SH-SY5Y (cell line): ENCODE results near the gene ZCCHC7.

Experiments used
- GATA2 ChIP-seq: IDR thresholded peaks from 2 replicates; pipeline ENCODE4 v1.6.1; 2011; ENCODE audit warnings: mild to moderate bottlenecking, low read depth, low read length
- GATA3 ChIP-seq: IDR thresholded peaks from 2 replicates; pipeline ENCODE4 v1.6.1; 2011; ENCODE audit warnings: low read depth, mild to moderate bottlenecking, low read length, moderate library complexity

Gene ZCCHC7

DNA sequence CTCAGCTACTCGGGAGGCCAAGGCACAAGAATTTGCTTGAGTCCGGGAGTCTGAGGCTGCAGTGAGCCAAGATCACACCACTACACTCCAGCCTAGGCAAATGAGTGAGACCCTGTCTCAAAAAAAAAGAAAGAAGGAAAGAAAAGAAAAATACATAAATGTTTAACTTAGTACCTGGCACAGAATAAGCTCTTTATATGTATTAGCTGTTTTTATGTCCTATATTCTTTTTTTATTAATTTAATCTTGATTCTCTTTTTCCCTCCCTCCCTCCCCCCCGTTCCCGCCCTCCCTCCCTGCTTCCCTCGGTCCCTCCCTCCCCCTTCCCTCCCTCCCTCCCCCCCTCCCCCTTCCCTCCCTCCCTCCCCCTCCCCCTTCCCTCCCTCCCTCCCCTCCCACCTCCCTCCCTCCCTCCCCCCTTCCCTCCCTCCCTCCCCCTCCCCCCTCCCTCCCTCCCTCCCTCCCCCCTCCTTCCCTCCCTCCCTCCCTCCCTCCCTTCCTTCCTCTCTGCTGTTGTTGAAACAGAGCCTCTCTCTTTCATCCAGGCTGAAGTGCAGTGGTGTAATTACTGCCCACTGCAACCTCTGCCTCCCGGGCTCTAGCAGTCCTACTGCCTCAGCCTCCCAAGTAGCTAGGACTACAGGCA lies 166.3 kb downstream of the ZCCHC7 start:
- TF ChIP-seq GATA2 (no peak), GATA3 (no peak)

DNA sequence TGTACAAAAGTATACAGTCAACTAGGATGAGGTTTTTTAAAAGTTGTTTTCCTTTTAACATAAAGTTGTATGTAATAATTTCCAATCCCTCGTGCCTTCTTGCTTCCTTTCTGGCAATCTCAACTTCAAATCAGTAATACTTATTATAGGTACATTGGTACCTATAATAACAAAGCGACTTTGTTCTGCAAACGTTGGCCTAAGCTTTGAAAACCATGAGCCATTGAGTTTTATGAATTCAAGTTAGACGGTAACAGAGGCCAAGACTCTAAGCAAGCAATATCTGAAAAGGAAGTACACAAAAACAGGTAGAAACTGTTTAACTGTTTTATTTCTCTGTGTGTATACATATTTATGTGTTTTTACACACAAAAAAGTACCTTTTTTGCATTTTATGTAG lies 166.9 kb downstream of the ZCCHC7 start:
- TF ChIP-seq GATA3 (no peak), GATA2 (no peak)

DNA sequence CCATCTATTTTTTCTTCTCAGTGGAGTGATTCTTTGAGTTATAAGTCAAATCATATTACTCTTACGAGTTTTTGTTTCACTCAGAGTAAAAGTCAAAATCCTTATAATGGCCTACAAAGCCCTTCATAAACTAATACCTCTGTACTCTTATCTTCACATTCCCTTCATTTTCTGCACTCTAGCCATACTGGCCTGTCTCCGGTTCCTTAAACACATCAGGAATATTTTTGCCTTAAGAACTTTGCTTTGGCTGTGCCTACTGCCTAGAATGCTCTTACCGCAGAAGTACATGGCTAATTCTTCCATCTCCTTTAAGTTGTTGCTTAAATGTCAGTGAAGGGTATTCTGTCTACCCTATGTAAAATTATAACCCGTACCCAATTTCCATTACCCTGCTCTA lies 169.3 kb downstream of the ZCCHC7 start:
- no peak for TF ChIP-seq GATA2
- no peak for TF ChIP-seq GATA3

DNA sequence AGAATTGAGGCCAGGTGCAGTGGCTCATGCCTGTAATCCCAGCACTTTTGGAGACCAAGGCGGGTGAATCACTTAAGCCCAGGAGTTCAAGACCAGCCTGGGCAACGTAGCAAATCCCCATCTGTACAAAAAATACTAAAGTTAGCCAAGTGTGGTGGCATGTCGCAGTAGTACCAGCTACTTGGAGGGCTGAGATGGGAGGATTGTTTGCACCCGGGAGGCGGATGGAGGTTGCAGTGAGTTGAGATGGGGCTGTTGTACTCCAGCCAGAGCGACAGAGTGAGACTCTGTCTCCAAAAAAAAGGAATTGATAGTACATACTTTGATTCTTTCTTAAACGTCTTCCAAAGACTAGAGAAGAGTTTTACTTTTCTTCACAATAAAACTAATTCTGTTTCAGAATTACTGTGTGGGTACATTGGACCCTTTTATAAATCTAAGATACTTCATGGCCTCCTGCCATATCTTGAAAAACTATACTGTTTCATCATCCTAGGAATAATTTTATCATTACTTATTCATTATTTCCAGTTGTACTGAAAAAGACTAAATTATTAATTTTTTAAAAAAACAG lies 170.1 kb downstream of the ZCCHC7 start:
- TF ChIP-seq GATA2 (no peak), GATA3 (no peak)

DNA sequence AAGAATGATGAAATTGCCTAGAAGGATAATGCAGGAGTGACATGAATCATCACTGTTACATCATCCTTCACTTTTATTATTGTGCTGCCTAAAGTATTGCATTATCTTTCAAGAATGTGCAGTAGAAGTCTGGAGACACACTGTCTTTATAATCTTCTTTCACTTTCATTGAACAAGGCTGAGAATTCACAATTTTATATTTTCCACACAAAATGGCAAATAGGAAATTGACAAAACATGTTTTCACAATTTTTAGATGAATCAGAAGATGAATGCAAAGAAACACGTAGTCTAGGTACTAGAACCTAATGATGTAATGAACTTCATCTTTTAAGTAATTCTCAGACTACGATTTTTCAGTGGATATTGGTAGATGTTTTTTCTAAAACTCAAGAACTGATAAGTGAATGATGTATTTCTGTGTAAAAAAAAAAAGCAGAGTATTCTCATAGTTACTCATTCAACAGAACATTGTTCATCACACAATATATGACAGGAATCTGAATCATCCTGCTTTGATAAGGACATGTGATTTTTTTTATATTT lies 170.6 kb downstream of the ZCCHC7 start:
- TF ChIP-seq GATA3, result no peak
- TF ChIP-seq GATA2, result no peak

DNA sequence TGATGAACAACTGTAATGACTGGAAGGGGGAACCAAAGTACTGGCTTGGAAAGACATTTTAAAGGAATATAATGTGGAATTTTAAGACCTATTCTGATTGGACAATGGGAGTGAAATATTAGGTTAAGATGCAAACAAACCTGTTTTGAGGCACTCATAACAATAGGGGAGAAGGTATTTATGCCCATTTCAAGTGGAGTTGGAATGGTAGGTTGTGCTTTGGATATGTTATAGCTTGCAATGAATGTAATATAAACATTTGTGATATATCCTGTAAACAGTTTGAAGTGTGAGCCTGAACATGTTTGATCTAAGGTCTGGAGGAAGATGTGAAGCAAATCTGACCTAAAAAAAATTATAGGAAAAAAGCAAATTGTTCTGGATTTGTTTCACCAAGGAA lies 172.5 kb downstream of the ZCCHC7 start:
- TF ChIP-seq GATA3 (no peak), GATA2 (no peak)

DNA sequence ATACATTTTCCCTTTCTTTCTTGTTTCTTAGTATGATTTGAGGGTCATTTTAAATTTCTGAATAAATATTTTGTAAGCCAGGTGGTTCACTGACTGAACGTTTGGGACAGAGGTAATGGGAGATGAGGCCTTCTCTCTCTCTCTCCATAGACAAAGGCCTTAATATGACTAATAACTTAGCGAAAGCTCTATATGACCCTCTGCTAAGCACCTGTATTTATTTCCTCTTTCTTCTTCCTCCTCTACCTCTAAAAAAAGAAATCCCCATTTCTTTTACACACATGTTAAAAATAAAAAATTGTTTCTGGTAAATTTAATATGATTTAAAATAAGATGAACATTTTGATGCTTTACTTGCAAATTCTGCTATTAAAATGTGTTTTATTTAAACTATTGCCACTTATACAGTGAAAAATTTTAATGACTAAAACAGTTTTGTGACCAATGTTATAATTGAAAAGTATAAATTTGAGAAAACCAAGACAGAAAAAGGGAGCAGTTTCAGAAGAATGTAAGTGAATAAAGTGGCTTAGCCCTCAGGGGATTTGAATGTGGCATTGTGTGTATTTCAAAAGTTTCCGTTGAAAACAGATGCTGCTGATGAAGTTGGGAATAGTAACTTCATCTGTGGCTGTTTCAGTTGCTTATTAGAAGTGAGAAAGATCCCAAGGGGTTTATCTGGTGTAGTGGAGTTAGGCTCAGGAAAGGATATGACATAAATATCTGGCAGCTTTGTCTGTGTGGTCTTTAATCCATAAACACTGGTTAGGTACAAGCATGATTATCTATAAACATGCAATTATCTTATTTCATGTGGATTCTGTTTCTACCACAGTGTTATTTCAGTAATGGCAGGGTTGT lies 173.5 kb downstream of the ZCCHC7 start:
- TF ChIP-seq GATA2 (no peak), GATA3 (no peak)

DNA sequence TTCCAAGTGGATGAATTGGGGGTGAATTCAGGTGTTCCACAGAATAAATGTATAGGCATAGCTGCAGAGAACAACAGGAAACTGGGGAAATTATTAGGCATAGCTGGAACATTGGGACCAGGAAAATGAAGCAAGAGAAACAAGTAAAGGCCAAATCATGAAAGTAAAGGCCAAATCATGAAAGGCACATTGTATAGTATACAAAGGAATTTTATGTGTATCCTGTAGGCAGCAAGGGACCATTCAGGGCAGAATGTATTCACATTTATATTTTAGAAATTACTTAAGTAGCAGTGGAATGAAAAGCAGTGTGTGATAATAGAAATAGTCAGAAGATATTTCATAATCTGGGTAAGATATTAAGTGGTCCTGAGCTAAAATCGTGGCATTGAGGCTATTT lies 174.8 kb downstream of the ZCCHC7 start:
- TF ChIP-seq GATA2, result no peak
- no peak for TF ChIP-seq GATA3

DNA sequence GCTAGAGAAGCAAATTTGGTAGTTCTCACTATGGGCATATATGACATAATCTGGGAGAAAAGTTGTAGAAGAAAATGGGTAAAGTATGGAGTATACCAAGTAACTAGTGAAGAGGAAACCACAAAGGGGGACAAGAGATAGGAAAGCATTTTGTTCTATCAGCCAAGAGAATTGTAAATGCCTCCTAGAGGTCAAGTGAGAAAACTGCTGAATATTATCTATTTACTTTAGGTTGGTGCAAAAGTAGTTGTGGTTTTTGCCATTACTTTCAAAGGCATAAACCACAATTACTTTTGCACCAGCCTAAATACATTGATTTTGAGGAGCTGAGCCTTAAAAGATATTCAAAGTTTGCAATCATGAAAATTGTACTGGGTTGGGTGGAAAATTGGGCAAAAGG lies 175.4 kb downstream of the ZCCHC7 start:
- TF ChIP-seq GATA3, result no peak
- TF ChIP-seq GATA2, result no peak

DNA sequence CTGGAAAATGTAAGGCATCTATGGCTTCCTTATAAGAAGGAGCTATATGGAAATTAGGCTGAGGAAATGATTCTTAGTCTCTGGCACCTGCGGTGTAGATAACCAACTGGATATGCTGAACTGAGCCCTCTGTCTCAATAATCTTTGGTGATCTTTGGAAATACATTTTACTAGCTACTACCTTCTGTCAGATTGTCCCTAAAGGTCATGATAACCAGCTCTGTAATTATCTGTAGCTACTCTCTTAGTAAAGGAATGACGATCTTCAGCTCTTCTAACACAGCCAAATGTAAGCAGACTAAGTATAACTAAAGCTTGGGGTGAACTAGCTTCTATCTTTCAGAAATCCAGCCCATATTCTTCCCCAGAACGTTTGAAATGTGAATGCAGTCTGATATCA lies 177.2 kb downstream of the ZCCHC7 start:
- no peak for TF ChIP-seq GATA3
- no peak for TF ChIP-seq GATA2

DNA sequence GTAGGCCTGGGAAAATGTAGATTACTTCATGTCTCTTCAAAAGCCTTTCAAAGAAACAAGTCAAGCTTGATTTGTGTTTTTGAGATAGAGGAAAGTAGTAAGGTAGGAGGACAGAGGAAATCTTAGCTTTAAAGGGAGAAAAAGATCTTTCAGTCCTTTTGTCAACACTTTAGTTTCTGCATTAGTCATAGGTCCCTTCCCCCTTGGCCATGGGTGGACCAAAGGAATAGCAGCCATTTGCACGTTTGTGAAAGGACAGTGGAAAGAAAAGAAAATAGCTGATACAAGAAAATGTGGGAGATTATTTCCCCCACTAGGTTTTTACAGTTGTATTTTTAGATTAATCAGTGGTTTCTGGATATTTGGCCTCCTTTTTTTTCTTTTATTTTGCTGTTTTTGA lies 180.2 kb downstream of the ZCCHC7 start:
- TF ChIP-seq GATA2, result no peak
- TF ChIP-seq GATA3, result no peak

DNA sequence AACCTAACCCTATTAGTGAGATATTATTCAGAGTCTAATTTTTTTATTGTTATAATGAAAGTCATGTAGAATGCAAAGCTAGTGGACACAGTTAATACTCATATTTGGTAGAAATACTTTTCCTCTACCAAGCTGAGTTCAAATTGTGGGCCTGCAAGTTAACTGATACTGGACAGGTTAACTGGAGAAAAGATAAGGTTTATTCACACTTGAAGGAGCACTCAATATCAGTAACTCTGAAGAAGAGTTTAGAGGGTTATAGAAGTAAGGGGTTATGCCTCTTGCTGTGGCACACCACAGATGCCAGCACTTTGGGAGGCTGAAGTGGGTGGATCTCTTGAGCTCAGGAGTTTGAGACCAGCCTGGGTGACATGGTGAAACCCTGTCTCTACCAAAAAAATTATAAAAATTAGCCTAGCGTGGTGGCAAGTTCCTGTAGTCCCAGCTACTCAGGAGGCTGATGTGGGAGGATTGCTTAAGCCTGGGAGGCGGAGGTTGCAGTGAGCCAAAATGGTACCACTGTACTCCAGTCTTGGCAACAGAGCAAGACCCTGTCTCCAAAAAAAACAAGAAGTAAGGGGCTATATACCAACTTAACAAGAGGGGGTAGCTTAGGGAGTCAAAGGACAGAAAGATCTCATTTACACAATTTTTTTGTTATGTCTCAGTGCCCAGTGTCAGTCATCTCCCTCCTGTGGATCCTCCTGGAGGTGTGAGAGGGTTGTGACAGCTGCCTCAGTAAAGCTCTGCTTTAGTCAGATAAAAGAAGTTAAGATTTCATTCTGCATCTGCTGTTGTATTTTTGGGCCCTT lies 180.9 kb downstream of the ZCCHC7 start:
- no peak for TF ChIP-seq GATA2
- no peak for TF ChIP-seq GATA3

DNA sequence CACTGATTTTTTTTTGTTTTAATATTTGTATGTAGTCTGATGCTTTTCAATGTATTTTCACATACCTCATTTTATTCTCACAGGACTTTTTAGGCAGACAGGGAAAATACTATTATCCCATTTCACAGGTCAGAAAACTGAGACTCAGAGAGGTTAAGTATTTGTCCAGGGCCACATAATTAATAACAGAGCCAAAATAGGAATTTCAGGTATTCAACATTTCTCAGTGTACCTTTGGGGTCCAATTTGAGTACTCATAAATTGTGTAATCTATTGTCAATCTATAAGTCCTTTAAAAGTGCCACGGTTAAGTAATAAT lies 181.4 kb downstream of the ZCCHC7 start:
- no peak for TF ChIP-seq GATA2
- TF ChIP-seq GATA3, result no peak

DNA sequence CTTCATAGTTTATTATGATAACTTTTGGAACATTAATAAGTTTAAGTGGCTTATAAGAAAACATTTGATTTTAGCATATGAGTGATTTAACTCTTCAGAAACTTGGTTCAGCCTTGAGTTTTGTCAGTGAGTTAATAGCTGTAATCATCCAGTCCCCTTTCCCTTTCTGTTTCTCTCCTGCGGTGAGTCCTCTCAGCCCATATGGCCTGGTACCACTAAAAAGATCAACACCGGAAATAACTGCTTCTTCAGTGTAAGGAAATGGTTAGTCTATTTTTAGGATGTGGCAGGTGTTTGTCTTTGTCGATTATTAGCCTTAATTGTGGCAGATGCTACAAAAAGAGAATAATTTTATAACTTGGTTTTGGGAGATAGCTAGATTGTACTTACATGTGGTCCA lies 181.9 kb downstream of the ZCCHC7 start:
- TF ChIP-seq GATA3, result no peak
- TF ChIP-seq GATA2, result no peak
